GM04504 (cell line): ENCODE data around the gene RAET1E.
"Not testable (repeated sequence)": the region's sequence is repeated elsewhere in the genome, so short reads cannot be mapped to it uniquely, and the experiment has no call there.

Experiments used
- DNase-seq: peaks from one replicate; pipeline ENCODE4 v3.0.0-alpha.2; 2012; ENCODE audit warnings: low read depth

The RAET1E gene

GRCh38 chr6:149927025-149927424 is 29.1 kb upstream of the RAET1E start:
- not testable (repeated sequence) for DNase-seq

- peak; percentile 55 for DNase-seq
These were observed 28.3 kb upstream of the RAET1E start for GRCh38 chr6:149925974-149926777.

- no peak for DNase-seq
These were observed 27.5 kb upstream of the RAET1E start for GRCh38 chr6:149925253-149925973.

- DNase-seq: no peak
These were observed 27.0 kb upstream of the RAET1E start for GRCh38 chr6:149924933-149925252.

DNA sequence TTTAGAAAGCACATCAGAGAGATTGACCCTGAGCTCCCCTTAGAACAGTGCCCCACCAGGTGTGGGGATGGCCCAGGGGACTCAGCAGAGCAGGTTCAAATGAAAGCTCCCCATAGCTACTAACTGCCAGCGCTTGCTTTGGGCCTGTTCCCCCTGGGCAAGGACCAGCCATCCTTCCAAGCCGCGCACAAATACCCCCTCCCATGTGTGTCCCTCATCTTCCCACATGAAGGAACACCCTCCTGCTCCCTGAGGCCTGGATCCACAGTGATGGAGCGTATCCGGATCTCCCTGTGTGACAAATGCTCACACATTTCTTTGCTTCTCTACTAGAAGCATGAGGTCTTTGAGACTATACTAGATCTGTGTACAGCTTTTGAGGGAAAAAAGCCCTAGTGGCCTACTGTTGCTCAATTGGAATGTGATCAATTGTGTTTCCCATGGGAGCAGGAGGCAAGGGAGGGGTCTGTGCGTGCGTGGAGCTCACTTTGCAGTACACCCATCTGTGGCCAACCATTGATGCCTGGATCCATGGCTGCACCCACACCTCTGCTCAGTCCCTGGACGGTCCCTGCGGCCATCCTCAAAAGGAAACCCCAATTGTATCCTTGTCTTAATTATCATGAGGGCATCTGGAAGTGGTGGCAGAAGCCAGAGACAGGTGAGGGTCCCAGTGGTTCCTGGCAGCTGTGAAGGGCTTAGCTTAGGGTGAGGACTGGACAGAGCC is 26.5 kb upstream of the RAET1E start:
- no peak for DNase-seq

GRCh38 chr6:149923327-149923986 is 25.5 kb upstream of the RAET1E start:
- no peak for DNase-seq

DNA sequence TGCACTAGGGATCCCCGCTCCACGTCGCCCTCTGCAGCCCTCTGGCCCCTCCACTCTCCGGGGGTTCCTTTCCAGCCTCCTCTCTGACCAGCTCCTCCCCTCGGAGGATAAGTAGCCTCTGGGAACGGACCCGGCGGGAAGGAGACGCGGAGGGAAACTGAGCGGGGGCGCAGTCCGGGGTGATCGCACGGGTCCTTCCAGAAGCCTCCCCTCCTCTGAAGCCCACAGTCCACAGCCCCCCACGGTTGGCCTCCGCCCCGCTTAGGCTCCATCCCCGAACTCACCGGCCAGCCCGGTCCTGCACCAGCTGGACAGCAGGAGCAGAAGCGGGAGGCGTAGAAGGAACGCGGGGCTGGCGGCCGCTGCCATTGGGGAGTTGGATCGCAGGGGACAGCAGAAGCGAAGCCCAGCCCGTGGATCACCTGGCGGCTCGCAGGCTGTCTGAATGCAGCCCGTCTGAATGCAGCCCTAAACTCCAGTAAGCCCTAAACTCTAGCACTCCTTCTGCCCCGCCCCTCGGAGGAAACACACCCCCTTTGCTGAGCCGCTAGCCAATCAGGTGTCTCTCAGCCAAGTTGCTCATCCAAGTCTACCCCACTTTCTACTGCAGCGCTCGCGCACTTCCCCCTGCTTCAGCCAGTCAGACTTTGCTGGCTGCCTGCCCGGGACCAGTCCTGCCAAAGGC is 24.9 kb upstream of the RAET1E start, which contains the start of gene RAET1G:
Gene RAET1G, minus strand, starts transcription at position 480 of the 685 bp plus-strand sequence. Its CDS starts 111 bp downstream, at position 369.
- DNase-seq: peak; percentile 81

DNA sequence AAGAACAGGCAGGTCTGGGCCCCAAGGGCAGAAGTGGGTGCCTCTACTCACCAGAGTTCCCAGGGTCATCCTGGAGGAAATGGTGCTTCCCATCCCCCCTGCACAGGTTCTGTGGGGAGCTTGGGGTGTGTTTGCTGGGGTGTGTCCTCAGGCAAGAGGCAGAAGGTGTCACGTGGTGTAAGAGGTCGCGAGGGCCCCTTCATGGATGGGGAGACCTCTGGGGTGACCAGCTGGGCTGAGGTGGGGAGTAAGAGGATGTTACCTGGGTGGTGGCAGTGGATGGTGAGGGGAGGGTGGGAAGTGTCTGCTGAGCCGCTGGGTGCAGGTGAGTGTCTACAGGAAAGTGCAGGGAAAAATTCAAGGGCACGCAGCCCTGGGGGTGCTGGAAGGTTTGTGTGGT is 24.2 kb upstream of the RAET1E start:
- DNase-seq: not testable (repeated sequence)

GRCh38 chr6:149921361-149921760 is 23.4 kb upstream of the RAET1E start:
- DNase-seq: no peak

GRCh38 chr6:149919834-149920225 is 21.9 kb upstream of the RAET1E start:
- DNase-seq: no peak

GRCh38 chr6:149919126-149919833 is 21.4 kb upstream of the RAET1E start:
- not testable (repeated sequence) for DNase-seq

DNA sequence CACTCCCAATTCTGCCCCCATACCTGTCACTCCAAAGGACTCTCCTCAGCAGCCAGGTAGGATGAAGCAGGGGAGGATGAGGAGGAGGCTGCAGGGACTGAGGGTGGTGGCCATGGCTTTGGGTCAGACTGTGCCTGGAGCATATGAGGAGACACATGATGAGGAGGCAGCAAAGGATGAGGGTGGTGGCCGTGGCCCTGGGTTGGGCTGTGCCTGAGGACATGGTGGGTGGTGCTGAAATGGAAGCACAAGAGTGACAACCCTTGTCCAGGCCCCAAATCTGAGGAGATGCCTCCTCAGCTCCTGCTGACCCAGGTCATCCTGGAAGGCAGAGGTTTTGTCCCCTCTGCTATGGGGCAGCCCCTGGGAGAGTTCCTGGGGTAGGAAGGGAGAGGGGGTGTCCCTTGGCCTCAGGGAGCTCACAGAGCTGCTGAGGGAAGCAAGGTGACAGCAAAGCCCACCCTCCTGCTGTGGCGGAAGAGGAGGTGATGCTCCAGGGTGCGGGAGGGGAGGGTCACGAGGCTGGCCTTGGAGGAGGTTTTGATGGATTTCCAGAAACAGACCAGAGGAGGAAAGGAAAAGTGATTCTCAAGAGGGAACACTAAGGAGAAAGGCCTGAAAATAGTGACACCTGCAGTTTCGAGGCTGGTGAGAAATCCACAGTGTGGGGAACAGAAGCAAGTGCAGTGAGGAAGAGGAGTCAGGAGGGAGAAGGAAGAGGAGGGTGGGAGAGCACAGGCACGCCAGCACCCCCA is 20.4 kb upstream of the RAET1E start:
- no peak for DNase-seq

GRCh38 chr6:149917679-149918078 is 19.8 kb upstream of the RAET1E start:
- no peak for DNase-seq

- no peak for DNase-seq
These were observed 18.3 kb upstream of the RAET1E start for GRCh38 chr6:149915970-149916865.

- DNase-seq: no peak
These were observed 15.8 kb upstream of the RAET1E start for GRCh38 chr6:149913540-149914240.

- DNase-seq: no peak
These were observed 15.2 kb upstream of the RAET1E start for GRCh38 chr6:149913085-149913484.

DNA sequence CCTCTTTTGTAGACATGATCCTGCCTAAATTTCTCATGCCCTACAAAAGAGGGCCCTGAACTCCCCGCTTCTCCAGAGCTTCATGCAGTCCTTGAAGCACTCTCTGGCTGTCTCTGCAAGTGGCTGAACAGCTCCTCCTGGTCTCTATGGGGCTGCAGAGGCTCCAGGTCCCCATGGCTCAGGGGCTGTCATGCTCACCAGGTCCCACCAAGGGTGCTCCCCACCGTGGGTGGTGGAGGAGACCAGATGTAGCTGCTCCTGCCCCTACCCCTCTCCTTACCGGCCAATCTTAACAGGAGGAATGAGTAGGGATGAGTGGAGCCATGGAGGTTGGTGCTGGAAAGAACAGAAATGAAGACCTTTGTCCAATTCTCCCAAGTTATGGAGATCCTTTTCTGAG is 14.8 kb upstream of the RAET1E start:
- DNase-seq: not testable (repeated sequence)

GRCh38 chr6:149910721-149911151 is 12.8 kb upstream of the RAET1E start:
- no peak for DNase-seq
